Eye (tissue), 1 donor: ENCODE results near the gene RIIAD1.
A peak's percentile ranks its signal among the peaks of the same experiment; 100 is the strongest.
"Not testable (repeated sequence)": the region's sequence is repeated elsewhere in the genome, so short reads cannot be mapped to it uniquely, and the experiment has no call there.

Source experiments
- DNase-seq: peaks from one replicate; pipeline ENCODE4 v3.0.0-alpha.2; 2015

Gene RIIAD1

DNA sequence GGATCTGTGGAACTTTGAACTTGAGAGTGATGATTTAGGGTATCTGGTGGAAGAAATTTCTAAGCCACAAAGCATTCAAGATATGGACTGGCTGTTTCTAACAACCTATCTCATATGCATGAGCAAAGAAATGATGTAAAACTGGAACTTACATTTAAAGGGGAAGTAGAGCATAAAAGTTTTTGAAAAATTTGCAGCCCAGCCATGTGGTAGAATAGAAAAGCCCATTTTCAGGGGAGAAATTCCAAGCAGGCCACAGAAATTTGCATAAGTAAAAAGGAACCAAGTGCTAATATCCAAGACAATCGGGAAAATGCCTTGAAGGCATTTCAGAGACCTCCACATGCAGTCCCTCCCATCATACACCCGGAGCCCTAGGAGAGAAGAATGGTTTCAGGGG, 15.7 kb downstream of the RIIAD1 start:
- no peak for DNase-seq

DNA sequence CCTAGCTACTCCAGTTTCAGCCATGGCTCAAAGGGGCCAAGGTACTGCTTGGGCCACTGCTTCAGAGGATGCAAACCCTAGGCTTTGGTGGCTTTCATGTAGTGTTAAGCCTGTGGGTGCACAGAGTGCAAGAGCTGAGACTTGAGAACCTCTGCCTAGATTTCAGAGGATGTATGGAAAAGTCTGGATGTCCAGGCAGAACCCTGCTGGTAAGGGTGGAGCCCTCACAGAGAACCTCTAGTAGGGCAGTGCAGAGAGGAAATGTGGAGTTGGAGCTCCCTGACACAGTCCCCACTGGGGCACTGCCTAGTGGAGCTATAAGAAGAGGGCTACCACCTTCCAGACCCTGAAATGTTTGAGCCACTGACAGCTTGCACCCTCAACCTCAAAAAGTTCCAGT, 16.2 kb downstream of the RIIAD1 start:
- no peak for DNase-seq

DNA sequence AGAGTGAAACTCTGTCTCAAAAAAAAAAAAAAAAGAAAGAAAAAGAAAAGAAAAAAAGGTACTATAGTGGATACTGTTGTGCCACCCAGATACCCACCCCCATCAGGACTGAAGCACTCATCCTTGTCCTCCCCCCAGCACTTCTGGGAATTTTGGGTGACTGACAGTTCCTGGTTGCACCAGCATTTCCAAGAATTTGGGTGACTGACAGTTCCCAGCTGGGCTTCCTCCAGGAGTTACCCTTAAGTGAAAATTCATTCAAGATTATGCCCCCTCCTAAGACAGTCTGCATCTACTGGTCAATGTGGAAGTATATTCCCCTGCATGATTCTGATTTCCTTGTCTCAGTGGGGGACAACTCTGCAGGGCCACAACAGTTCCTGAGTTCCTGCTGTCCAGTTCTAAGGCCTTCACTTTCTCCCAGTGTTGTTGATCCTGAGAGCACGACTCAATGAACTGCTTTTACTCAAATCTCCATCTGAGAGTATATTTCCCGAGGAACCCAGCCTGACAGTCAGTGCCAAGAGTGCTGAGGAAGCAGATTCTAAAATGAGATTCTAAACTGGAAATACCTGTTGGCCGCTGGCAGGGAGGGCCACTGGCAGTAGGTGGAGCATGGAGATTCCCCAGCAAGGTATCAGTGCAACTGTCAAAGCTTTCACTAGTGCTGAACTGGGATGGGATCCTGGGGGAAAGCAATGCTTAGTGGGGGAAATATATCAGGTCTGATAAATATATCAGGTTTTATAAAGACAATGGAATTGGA, 18.5 kb downstream of the RIIAD1 start:
- peak; percentile 37 for DNase-seq

DNA sequence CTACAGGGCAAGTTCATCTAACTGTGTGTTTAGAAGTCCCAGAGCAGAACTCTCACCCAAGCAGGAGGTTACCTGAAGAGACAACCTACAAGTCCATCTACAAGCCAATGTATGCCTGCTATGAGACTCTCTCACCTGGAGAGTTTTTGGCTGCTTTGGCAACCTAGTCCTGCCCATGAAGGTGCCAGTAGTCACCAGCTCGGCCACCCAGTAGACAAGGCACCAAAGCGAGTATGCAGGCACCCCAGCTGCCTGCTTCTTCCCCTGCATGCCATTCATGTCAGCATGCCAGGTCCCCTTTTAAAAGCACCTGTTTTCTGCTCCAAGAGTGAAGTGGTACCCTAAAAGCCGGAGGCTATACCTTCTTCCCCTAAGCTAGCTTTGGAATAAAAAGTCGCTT, 20.2 kb downstream of the RIIAD1 start:
- DNase-seq, result no peak

DNA sequence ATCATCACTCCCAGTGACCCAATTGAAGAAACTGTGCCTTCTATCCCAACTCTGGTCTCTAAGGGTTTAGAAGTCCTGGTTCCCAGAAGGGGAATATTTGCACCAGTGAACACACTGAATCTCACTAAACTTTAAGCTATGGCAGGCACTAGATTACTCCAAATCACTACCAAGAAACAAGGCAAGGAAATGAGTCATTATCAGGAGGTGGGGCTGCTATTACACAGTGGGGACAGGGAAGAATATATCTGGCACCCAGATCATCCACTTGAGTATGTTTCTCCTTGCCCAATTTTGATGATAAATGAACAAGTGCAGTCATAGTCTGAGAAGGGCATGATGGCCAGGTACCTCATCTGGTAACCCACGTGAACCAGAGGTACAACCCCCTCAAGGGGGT, 35.0 kb downstream of the RIIAD1 start:
- DNase-seq, result no peak

DNA sequence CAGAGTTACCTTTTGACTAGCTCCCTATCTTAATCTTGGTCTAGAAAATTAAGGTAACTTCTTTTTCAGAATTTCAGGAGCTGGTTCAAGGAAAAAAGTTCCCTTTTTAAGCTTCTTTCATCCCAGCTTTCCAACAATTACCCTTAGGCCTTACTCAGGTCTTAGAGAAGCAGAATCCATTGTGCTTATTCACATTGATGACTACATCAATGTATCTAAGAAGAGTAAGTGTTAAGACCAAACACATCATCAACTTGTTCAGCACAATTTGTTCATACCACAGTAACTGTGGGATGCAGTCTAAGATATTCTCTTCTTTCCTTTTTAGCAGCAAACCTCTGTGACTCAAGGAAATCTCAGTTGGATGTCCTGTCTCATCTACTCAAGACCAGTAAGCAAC, 37.9 kb downstream of the RIIAD1 start:
- DNase-seq, result no peak

DNA sequence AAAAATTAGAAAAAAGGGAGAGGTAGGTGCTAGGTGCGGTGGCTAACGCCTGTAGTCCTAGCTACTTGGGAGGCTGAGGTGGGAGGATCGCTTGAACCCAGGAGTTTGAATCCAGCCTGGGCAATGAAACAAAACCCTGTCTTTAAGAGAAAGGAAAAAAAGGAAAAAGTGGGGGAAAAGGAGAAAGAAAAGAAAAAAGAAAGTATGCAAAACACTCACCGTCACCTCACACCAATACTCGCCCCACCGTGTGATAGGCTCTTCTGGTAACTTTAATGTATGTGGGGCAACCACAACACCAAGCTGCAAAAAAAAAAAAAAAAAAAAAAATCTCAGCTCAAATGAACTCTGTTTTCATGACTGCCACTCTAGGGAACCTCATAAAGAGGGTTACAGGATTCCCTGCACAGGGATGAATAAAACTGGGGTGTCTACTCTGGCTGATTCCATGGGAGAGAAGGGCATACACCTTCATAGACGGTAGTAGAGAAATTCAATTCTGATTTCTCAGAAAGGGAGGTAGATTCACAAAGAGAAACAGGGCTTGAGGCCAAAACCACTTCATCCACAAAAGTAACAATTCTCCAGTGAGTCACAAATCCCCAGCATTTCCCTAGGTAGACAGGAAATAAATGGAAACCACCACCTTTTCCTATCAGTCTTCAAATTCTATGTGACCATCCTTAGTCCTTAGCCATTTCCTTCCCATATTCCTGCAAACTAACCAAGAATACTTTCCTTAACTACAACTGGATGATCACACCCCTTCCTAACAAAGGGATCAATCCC, 39.5 kb downstream of the RIIAD1 start:
- no peak for DNase-seq

DNA sequence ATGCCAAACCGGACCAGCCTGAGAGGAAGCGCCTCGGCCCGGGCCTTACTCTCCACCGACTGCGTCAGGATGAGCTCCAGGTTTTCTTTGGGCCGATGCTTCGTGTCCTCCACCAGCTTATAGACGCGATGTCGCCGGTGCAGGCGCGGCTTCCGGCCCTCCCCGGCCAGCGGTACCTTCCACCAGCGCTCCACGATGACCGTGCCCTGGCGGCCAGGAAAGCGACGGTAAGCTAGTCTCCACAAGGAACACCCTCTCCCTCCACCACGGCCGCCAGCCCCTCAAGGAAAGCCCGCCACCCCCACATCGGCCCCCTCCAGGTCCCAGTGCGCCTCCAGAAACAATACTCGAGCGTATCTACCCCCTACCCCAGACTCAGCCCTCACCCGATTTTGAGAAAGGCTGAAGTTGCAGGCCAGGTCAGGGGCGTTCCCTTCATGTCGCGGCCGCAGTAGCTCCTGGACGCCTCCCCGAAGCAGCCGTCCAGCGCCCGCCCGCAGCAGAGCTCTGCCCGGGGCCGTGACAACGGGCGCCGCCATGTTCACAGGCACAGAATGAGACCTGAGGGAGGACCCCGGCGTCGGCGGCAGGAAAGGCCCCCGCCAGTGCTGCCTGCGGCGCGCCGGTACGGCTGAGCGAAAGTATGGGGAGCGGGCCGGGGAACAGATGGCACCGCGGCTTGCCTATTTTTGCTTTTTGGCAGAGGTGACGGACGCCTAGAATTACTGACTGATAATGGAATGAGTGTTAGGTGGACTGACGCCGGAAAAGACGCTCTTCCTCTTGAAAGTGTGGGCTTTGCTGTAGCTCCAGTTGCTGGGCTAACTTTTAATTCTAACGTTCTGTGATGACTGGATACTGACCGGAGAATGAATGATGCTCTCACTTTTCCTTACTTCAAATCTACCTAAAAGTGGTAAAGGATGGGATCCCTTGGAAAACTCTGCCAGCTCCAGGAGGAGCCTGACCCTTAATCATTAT, 41.9 kb downstream of the RIIAD1 start, which contains the start of gene MRPL9:
MRPL9 (minus strand) TSS at position 556 of the 981 bp plus-strand sequence; CDS start at position 539, 17 bp downstream.
- DNase-seq, result peak; percentile 91

DNA sequence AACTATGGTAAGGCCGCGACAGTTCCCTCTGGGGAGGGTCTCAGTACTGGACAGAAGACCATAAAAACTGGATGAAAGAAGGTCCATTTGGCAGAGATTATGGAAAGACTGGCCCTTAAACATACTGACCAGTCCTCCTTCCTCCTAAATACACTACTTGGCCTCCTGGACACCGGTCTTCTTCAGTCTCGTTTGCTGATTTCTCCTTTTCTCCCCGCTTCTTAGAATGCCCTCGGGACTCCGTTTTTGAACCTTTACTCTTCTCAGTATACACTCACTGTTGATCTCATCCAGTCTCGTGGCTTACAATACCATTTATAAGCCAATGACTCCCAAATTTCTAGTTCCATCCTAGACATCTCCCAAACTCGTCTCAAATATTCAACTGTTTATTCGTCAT, 42.7 kb downstream of the RIIAD1 start:
- no peak for DNase-seq

DNA sequence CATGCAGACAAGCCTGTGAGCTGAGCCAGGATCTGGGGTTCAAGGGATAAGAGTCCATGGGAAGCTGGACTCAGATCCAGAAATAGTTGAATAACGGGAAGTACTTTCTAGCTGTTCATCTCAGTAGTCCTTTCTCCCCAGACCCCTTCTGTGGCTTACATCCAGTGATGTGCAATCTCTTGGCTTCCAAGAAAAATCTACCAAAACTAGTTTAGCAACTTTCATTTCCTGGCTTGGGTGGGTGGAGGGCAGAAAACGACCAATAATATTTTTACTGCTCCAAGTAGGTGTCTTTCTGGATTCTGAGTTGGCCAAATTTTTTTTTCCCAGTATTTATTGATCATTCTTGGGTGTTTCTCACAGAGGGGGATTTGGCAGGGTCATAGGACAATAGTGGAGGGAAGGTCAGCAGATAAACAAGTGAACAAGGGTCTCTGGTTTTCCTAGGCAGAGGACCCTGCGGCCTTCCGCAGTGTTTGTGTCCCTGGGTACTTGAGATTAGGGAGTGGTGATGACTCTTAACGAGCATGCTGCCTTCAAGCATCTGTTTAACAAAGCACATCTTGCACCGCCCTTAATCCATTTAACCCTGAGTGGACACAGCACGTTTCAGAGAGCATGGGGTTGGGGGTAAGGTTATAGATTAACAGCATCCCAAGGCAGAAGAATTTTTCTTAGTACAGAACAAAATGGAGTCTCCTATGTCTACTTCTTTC, 47.2 kb downstream of the RIIAD1 start:
- DNase-seq, result not testable (repeated sequence)

DNA sequence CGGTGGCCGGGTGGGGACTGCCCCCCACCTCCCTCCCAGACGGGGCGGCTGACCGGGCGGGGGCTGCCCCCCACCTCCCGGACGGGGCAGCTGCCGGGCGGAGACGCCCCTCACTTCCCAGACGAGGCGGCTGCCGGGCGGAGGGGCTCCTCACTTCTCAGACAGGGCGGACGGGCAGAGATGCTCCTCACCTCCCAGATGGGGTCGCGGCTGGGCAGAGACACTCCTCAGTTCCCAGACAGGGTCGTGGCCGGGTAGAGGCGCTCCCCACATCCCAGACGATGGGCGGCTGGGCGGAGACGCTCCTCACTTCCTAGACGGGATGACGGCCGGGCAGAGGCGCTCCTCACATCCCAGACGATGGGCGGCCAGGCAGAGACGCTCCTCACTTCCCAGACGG, 47.9 kb downstream of the RIIAD1 start:
- DNase-seq, result not testable (repeated sequence)

DNA sequence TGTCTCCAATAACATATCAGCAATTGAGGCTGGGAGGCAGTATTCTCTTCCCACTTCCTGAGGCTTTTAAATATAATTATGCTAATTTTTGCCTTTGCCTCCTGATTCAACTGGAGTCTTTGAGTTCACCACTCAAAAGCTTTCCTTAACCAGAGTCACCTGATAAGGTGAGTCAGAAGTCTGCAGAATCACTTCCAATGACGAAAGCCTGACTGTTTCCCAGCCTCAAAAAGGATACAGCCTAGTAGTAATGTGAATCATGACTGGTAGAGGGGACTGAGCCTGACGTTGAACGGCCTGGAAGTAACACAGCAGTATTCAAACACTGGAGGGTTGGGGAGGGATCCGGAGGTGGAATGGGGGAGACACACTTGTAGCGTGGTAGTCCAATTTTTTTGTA, 52.4 kb downstream of the RIIAD1 start:
- no peak for DNase-seq

DNA sequence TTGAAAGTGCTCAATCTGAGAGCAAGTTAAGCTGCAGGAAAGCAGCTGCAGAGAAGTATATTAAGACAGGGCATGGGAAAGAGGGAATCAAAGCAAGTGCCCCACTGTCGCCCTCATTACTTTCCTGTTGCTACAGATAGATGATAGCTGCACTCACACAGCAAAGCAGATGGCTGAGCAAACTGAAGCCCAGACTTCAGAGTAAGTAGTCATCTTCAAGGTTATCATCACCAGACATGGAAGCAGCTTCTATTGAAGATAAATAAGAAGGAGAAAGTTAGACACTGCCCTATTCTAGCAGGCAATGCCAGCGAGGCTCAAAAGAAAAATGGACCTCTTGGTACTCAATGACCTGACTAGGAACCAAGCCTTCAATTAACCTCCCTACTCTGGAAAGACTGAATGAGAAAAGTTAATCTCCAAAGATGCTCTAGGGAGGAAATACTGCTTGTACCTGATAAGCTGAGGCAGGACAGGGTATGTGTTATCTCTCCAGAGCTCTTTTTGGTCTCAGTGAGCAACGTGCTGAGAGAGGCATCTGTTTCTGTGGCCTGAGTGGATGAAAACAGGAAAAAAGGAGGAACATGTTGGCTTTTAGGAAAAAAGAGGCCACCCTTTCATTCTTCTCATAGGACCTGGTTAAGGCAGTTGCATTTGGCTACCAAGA, 53.1 kb downstream of the RIIAD1 start:
- no peak for DNase-seq

DNA sequence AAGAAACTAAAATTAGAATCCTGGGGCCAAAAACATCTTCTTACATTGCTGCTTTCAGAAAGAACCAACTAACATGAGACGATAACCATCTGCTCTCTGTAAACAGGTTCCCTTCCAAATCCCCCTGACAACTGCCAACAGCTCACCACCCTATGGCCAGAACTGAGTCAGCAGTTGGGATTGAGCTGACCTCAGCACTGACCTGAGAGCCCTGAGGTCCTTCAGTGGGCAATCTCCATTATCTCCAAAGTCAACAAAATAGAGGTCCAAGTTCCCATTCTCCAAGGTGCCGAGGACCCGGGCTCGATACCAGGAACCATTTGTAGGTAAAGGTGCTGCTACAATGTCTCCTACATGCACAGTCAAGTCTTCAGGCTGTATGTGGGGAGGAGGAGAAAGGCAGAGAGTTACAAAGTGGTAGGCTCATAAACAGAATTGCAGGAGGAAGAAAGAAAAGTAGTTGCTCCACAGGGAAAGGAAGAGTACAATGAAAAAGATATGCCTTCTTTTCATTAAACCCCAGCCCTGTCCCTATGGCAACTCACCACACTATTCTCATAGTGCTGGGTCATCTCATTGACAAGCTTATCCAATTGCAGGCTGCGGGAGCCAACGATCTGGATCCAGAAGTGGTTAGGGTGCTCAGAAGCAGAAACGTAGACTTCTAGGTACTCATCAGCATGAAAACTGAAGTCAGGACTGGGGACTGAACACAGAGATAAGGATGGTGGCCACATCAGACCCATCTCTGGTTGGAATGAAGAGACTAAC, 54.8 kb downstream of the RIIAD1 start:
- no peak for DNase-seq

DNA sequence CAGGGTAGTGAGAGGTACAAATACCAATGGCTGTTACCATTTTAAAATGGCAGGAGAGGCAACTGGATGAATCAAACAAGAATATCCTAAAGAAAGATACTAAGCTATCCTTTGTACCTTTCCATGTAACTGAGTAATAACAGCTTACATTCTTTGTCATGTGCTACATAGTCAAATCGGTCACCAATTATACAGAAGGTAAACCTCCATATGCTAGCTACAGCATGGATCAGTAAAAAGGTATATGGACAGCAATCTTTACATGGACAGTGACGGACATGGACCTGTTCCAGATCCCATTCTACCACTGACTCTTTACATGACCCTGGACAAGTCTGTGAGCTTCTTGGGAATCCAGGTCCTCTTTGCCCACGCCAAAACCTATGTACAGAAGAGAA, 55.3 kb downstream of the RIIAD1 start:
- DNase-seq, result no peak

DNA sequence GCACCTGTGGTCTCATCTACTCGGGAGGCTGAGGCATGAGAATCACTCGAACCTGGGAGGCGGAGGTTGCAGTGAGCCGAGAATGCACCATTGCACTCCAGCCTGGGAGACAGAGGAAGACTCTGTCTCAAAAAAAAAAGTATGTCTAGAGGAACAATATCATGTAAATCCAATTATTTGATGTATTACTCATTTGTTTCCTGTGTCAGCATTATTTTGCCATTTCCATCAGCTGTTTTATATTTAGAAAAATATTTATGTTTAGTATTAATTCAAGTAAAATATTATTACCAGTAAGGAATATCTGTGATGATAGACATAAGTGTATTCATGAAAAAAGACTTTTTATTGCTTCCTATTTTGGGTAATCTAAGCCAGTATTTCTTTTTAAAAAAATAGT, 56.0 kb downstream of the RIIAD1 start:
- DNase-seq, result no peak
